ENCODE results near the gene PPCDC.

DNA sequence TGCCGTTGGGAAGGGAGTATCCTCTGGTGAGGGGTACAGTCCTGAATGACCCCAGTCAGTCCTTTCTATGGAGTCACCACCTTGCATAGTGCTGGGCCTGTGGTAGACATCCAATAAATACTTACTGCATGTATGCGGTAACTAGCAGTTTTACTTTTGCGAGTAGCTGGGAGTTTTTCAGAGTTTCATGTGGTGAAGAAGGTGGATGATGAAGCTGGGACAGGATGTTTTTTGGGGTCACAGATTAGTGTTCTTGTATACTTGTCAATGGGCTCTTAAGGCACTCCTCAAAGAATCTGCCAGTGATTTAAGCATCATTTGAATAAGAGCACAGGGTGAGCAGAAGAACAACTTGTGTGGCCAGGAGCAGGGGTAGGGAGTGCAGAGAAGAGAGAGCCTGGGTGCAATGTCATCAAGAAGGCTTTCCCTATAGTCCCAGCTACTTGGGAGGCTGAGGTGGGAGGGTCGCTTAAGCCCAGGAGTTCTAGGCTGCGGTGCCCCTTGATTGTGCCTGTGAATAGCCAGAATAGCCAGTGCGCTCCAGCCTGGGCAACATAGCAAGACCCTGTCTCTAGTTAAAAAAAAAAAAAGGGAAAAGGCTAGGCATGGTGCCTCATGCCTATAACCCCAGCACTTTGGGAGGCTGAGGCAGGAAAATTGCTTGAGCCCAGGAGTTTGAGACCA lies 22.1 kb downstream of the PPCDC start:
- no peak for TF ChIP-seq POLR2A (IDR thresholded peaks at IDR 0.05)
- TF ChIP-seq, protein P1, sequence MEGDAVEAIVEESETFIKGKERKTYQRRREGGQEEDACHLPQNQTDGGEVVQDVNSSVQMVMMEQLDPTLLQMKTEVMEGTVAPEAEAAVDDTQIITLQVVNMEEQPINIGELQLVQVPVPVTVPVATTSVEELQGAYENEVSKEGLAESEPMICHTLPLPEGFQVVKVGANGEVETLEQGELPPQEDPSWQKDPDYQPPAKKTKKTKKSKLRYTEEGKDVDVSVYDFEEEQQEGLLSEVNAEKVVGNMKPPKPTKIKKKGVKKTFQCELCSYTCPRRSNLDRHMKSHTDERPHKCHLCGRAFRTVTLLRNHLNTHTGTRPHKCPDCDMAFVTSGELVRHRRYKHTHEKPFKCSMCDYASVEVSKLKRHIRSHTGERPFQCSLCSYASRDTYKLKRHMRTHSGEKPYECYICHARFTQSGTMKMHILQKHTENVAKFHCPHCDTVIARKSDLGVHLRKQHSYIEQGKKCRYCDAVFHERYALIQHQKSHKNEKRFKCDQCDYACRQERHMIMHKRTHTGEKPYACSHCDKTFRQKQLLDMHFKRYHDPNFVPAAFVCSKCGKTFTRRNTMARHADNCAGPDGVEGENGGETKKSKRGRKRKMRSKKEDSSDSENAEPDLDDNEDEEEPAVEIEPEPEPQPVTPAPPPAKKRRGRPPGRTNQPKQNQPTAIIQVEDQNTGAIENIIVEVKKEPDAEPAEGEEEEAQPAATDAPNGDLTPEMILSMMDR (IDR thresholded peaks at IDR 0.05): no peak
- no peak for TF ChIP-seq POLR2AphosphoS5 (IDR thresholded peaks at IDR 0.05)
- no peak for TF ChIP-seq EP300 (IDR thresholded peaks at IDR 0.05)
